ENCODE results near the gene B3GALT5. TPM values are rescaled to one million over a fixed set of nuclear protein-coding genes. Genes with fewer than 3 reads are reported as not detected.

B3GALT5 gene
- total RNA-seq, 2 donors from 2014 or later: 0.14 TPM; not detected in 1

- Histone ChIP-seq H3K27ac (no peak overlapping the region), H3K36me3 (no peaks in the 10 kb centered on the region), H3K9me3 (no peaks in the 10 kb centered on the region), H3K4me1 (ENCODE audit: control insufficient read depth in 1 of 2, low read depth in 2 of 2) (no peaks in the 10 kb centered on the region), H3K27me3 (replicated peaks; ENCODE audit: insufficient read depth) (no peaks in the 10 kb centered on the region), H3K4me3 (no peak overlapping the region)
- no peak for TF ChIP-seq CTCF (IDR thresholded peaks at IDR 0.05)
- DNase-seq (ENCODE audit: low spot score): no peak
- no peak for ATAC-seq (ENCODE audit: insufficient number of reproducible peaks, low FRiP score, low read depth)
Measured at GRCh38 chr21:39674801-39675200, 62.1 kb downstream of the B3GALT5 start.

- H3K27ac ChIP-seq: no peak overlapping the region
- H3K4me1 ChIP-seq (ENCODE audit: control insufficient read depth in 1 of 2, low read depth in 2 of 2): no peaks in the 10 kb centered on the region
- no peaks in the 10 kb centered on the region for H3K9me3 ChIP-seq
- H3K27me3 ChIP-seq (replicated peaks; ENCODE audit: insufficient read depth): no peaks in the 10 kb centered on the region
- no peak for TF ChIP-seq CTCF (IDR thresholded peaks at IDR 0.05)
- H3K36me3 ChIP-seq: no peaks in the 10 kb centered on the region
- DNase-seq (ENCODE audit: low spot score) (no peak), ATAC-seq (ENCODE audit: insufficient number of reproducible peaks, low FRiP score, low read depth) (no peak)
- H3K4me3 ChIP-seq: no peak overlapping the region
Measured at GRCh38 chr21:39675590-39675989, 62.9 kb downstream of the B3GALT5 start.

GRCh38 chr21:39675993-39676661, 63.4 kb downstream of the B3GALT5 start:
- no peak for DNase-seq (ENCODE audit: low spot score)
- no peak for ATAC-seq (ENCODE audit: insufficient number of reproducible peaks, low FRiP score, low read depth)
- Histone ChIP-seq H3K27ac (no peak overlapping the region), H3K27me3 (replicated peaks; ENCODE audit: insufficient read depth) (no peaks in the 10 kb centered on the region), H3K4me3 (no peak overlapping the region), H3K9me3 (no peaks in the 10 kb centered on the region), H3K4me1 (ENCODE audit: control insufficient read depth in 1 of 2, low read depth in 2 of 2) (no peaks in the 10 kb centered on the region), H3K36me3 (no peaks in the 10 kb centered on the region)
- no peak for TF ChIP-seq CTCF (IDR thresholded peaks at IDR 0.05)

- ATAC-seq (ENCODE audit: insufficient number of reproducible peaks, low FRiP score, low read depth) (no peak), DNase-seq (ENCODE audit: low spot score) (no peak)
- H3K4me1 ChIP-seq (ENCODE audit: control insufficient read depth in 1 of 2, low read depth in 2 of 2): no peaks in the 10 kb centered on the region
- no peak overlapping the region for H3K4me3 ChIP-seq
- TF ChIP-seq CTCF (IDR thresholded peaks at IDR 0.05): no peak
- H3K36me3 ChIP-seq: no peaks in the 10 kb centered on the region
- no peak overlapping the region for H3K27ac ChIP-seq
- no peaks in the 10 kb centered on the region for H3K9me3 ChIP-seq
- H3K27me3 ChIP-seq (replicated peaks; ENCODE audit: insufficient read depth): no peaks in the 10 kb centered on the region
Measured at GRCh38 chr21:39680216-39680615, 67.5 kb downstream of the B3GALT5 start.

- Histone ChIP-seq H3K4me1 (ENCODE audit: control insufficient read depth in 1 of 2, low read depth in 2 of 2) (no peaks in the 10 kb centered on the region), H3K27ac (no peak overlapping the region), H3K9me3 (no peaks in the 10 kb centered on the region), H3K36me3 (no peaks in the 10 kb centered on the region), H3K4me3 (no peak overlapping the region), H3K27me3 (replicated peaks; ENCODE audit: insufficient read depth) (no peaks in the 10 kb centered on the region)
- TF ChIP-seq CTCF (IDR thresholded peaks at IDR 0.05): no peak
- ATAC-seq (ENCODE audit: insufficient number of reproducible peaks, low FRiP score, low read depth) (no peak), DNase-seq (ENCODE audit: low spot score) (no peak)
Measured at GRCh38 chr21:39681257-39681656, 68.5 kb downstream of the B3GALT5 start.

Measured in thoracic aorta (tissue), 2 donors.